Retina (tissue), 1 donor: ENCODE measurements around the gene GJB4.

Experiments used
- DNase-seq: peaks from one replicate; pipeline ENCODE4 v3.0.0-alpha.2; 2016

GJB4 gene

GRCh38 chr1:34779962-34780361 lies 20.4 kb downstream of the GJB4 start:
- DNase-seq, result no peak

GRCh38 chr1:34780528-34780927 lies 21.0 kb downstream of the GJB4 start:
- no peak for DNase-seq

- peak; percentile 47 for DNase-seq
These were observed 21.7 kb downstream of the GJB4 start, which contains the start of gene GJB3 for GRCh38 chr1:34781071-34781843. Gene GJB3, plus strand, starts transcription at chr1:34781214. Its CDS starts 3,549 bp downstream, at chr1:34784763.

GRCh38 chr1:34781844-34782391 lies 22.4 kb downstream of the GJB4 start:
- no peak for DNase-seq

DNA sequence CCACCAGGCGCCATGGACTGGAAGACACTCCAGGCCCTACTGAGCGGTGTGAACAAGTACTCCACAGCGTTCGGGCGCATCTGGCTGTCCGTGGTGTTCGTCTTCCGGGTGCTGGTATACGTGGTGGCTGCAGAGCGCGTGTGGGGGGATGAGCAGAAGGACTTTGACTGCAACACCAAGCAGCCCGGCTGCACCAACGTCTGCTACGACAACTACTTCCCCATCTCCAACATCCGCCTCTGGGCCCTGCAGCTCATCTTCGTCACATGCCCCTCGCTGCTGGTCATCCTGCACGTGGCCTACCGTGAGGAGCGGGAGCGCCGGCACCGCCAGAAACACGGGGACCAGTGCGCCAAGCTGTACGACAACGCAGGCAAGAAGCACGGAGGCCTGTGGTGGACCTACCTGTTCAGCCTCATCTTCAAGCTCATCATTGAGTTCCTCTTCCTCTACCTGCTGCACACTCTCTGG lies 25.2 kb downstream of the GJB4 start:
- DNase-seq, result no peak

DNA sequence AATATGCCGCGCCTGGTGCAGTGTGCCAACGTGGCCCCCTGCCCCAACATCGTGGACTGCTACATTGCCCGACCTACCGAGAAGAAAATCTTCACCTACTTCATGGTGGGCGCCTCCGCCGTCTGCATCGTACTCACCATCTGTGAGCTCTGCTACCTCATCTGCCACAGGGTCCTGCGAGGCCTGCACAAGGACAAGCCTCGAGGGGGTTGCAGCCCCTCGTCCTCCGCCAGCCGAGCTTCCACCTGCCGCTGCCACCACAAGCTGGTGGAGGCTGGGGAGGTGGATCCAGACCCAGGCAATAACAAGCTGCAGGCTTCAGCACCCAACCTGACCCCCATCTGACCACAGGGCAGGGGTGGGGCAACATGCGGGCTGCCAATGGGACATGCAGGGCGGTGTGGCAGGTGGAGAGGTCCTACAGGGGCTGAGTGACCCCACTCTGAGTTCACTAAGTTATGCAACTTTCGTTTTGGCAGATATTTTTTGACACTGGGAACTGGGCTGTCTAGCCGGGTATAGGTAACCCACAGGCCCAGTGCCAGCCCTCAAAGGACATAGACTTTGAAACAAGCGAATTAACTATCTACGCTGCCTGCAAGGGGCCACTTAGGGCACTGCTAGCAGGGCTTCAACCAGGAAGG lies 25.8 kb downstream of the GJB4 start:
- no peak for DNase-seq

GRCh38 chr1:34785875-34786470 lies 26.4 kb downstream of the GJB4 start:
- DNase-seq, result no peak

GRCh38 chr1:34786521-34787325 lies 27.2 kb downstream of the GJB4 start:
- peak; percentile 70 for DNase-seq

DNA sequence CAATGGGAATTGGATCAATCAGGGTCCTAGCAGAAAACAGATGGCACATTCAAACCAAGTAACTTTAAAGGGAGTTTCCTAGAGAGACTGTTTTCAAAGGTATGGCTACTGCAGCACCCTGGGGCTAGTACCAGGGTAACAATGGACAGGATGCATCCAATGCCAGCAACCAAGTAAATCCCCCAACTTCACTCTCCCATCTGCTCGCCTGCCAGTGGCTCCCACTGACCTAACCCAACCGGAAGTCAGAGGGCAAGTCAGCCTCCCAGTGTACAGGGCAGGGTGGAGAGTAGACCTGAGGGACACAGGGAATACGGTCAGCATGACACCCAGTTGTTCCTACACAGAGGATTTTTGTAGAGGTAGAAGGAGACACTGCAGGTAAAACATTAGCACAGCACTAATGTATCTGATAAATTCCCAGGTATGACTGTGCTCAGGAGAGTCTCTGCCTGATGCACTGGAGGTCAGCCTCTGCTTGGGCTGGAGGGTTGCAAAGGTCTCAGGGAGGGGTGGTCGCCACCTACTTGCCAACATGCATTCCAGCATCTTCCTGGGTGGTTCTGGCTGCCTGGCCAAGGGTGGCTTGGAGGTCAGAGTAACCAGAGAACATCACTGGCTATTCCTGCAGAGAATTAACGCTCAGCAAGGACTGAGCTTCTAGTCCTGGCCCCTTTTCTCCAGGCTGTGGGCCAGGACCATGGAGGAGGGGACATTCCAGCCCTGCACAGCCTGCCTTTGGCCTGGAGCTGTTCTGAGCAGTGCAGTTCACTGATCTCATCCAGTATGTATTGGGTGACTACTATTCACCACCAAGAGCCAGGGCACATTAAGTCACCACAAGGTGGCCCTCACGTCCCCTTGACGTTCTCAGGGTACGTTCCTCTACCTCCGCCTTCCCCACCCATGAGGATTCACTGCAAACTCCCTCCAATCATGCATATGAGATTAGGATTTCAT lies 28.2 kb downstream of the GJB4 start:
- no peak for DNase-seq

DNA sequence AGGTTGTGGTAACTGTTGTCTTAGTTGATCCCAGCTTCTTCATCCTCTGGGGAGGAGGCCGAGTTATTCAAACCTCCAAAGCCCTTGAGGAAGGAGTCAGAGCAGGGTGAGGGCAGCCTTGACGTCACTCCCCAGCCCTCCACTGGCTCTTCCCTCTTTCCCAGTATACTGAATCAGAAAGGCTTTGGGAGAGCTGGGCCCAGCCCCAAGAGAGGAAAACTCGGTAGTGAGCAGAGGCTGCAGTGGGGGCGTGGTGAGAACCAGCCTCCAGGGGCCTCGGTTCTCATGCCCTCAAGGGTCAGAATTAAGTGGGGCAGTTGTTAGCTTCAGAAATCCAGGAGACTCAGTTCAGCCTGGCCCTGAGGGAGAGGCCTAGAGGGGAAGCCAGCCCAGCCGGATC lies 31.4 kb downstream of the GJB4 start:
- no peak for DNase-seq

DNA sequence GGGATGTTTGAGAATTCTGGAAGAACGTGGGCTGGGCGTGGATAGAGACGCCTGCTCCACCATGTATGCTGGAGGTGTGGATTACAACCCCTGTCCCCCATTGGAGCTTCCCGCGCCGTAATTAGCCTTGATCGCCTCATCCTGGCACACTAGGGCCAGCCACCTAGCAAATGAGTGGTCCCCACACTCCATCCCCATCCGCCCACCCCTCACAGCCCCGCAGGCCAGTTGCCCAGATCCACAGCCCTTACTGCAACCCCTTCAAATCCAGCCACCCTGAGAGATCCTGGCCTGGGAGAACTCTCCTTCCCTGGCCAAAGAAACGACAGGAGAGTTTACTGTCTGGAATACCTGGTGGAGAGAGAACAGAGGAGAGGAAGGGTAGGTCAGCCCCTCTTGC lies 32.9 kb downstream of the GJB4 start:
- no peak for DNase-seq

GRCh38 chr1:34792868-34793727 lies 33.6 kb downstream of the GJB4 start, which contains the start of gene GJA4:
Gene GJA4, plus strand, starts transcription at chr1:34792999. Its CDS starts 1,215 bp downstream, at chr1:34794214.
- no peak for DNase-seq

DNA sequence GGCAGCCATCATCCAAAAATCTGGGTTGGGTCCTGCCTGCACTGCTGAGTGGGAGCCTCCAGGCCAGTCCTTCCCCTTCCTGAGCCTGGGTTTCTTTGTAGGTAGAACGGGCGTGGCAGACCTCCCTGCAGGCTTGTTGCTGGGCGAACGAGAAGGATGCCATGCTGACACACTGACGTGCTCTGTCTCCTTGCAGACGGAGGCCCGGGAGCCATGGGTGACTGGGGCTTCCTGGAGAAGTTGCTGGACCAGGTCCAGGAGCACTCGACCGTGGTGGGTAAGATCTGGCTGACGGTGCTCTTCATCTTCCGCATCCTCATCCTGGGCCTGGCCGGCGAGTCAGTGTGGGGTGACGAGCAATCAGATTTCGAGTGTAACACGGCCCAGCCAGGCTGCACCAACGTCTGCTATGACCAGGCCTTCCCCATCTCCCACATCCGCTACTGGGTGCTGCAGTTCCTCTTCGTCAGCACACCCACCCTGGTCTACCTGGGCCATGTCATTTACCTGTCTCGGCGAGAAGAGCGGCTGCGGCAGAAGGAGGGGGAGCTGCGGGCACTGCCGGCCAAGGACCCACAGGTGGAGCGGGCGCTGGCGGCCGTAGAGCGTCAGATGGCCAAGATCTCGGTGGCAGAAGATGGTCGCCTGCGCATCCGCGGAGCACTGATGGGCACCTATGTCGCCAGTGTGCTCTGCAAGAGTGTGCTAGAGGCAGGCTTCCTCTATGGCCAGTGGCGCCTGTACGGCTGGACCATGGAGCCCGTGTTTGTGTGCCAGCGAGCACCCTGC lies 34.7 kb downstream of the GJB4 start:
- DNase-seq, result no peak

GRCh38 chr1:34794790-34795180 lies 35.2 kb downstream of the GJB4 start:
- no peak for DNase-seq

DNA sequence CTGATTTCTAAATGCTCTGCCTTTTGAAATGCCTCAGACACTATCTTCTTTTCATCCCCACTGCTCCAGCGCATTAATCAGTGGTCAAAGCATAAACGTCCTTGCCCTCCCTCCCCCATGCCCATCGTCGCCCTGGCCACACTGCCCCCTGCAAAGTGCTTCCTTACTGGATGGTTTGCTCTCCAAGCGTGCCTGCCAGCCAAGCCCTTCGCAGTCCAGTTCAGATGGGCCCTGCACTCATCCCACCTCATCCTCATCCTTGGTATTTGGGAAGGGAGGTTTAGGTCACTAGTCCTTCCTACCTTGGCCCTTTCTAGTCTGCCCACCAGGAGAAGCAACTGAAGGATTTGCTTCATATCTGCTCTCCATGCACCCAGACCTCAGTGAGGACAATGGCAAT lies 36.4 kb downstream of the GJB4 start:
- DNase-seq, result no peak

- DNase-seq, result no peak
These were observed 37.5 kb downstream of the GJB4 start for GRCh38 chr1:34796990-34797389.

DNA sequence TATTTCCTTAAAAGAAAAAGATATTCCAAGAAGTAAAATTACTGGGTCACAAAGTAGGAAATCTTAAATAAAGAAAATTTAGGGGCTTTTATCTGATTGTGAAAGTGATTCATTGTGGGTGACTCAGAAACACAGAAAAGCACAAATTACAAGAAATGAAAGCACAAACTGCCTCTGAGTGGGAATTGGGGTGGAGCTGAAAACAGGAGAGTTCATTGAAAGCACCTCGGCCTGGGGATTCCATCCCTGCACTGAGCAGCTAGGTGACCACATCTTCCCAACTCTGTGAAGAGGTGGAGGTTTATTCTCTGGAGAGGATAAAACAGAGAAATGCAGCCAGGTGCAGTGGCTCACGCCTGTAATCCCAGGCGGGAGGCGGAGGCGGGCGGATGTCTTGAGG lies 40.7 kb downstream of the GJB4 start:
- DNase-seq, result no peak

DNA sequence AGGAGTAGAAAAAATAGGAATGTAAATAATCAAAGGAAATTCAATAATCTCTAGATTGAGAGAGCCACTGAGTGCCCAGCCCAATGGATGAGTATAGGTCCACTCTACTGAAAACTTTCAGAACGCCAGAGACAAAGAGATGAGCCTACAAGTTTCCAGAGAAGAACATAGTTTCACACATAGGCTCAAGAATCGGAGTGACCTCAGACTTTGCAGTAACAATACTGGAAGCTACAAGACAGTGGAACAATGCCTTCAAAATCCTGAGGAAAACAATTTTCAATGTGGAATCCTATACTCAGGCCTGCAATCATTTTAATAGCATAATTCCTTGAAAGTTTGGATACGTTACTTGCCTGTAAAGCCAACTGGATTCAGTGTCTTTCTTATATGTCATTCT lies 44.2 kb downstream of the GJB4 start:
- DNase-seq, result no peak

DNA sequence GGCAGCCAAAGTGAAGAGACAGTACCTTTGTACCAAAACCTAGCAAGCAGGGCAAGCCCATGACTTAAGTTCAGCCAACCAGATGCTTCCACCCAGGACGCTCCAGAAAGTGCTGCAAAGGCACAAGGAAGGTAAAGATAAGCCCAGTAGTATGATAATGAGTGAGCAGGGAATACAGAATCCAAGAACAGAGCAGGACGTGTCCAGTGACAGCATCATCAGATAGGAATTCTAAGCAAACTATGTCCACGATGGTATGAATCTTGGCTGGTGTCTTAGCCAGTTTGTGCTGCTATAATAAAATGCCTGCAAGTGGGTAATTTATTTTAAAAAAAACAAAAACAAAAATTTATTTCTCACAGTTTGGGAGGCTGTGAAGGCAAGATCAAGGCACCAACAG lies 46.9 kb downstream of the GJB4 start:
- no peak for DNase-seq
